H9 (cell line): ENCODE data around the gene ZSCAN16. TPM values are rescaled to one million over a fixed set of nuclear protein-coding genes. Genes with fewer than 3 reads are reported as not detected.

ENCODE experiments used
- DNase-seq: peaks from one replicate; pipeline ENCODE4 v3.0.0-alpha.2; 2017
- H2AFZ ChIP-seq: one replicate; pipeline ENCODE4 v1.6.1; 2013; ENCODE audit warnings: mild to moderate bottlenecking, low read length, control low read depth, moderate library complexity
- H2AK5ac ChIP-seq: 2 replicates; pipeline ENCODE4 v1.6.1; 2013; ENCODE audit warnings: low read length, control low read depth, mixed read lengths; ENCODE audit not compliant: insufficient read length
- H2BK120ac ChIP-seq: one replicate; pipeline ENCODE4 v1.6.1; 2013; ENCODE audit warnings: low read depth, mild to moderate bottlenecking, low read length, control low read depth, inconsistent platforms; ENCODE audit not compliant: poor library complexity, severe bottlenecking
- H2BK12ac ChIP-seq: 2 replicates; pipeline ENCODE4 v1.6.1; 2013; ENCODE audit warnings: low read length, control low read depth, mixed read lengths, low read depth; ENCODE audit not compliant: insufficient read length
- H2BK15ac ChIP-seq: 2 replicates; pipeline ENCODE4 v1.6.1; 2013; ENCODE audit warnings: low read depth, low read length, control low read depth
- H2BK20ac ChIP-seq: one replicate; pipeline ENCODE4 v1.6.1; 2013; ENCODE audit warnings: low read depth, mild to moderate bottlenecking, low read length, control low read depth, inconsistent platforms; ENCODE audit not compliant: poor library complexity, severe bottlenecking
- H2BK5ac ChIP-seq: 2 replicates; pipeline ENCODE4 v1.6.1; 2013; ENCODE audit warnings: low read length, control low read depth, mixed read lengths; ENCODE audit not compliant: insufficient read length
- H3K14ac ChIP-seq: 2 replicates; pipeline ENCODE4 v1.6.1; 2013; ENCODE audit warnings: low read length, control low read depth; ENCODE audit not compliant: insufficient read depth
- H3K18ac ChIP-seq: 2 replicates; pipeline ENCODE4 v1.6.1; 2013; ENCODE audit warnings: low read depth, mild to moderate bottlenecking, mixed read lengths, low read length, control low read depth; ENCODE audit not compliant: insufficient read length
- H3K23ac ChIP-seq: 2 replicates; pipeline ENCODE4 v1.6.1; 2013; ENCODE audit warnings: low read length, control low read depth, mixed read lengths, low read depth; ENCODE audit not compliant: insufficient read length
- H3K23me2 ChIP-seq: 2 replicates; pipeline ENCODE4 v1.6.1; 2013; ENCODE audit warnings: low read depth, mild to moderate bottlenecking, mixed read lengths, low read length, control low read depth; ENCODE audit not compliant: insufficient read length, poor library complexity, severe bottlenecking
- H3K27ac ChIP-seq: 2 replicates; pipeline ENCODE4 v1.5.1; 2013; ENCODE audit warnings: low read length, control low read depth, mixed read lengths, low read depth; ENCODE audit not compliant: insufficient read length
- H3K27me3 ChIP-seq: 2 replicates; pipeline ENCODE4 v1.6.1; 2013; ENCODE audit warnings: low read length, control low read depth, inconsistent platforms; ENCODE audit not compliant: insufficient read depth
- H3K4ac ChIP-seq: 2 replicates; pipeline ENCODE4 v1.6.1; 2013; ENCODE audit warnings: low read depth, mild to moderate bottlenecking, control low read depth, inconsistent platforms, low read length, moderate library complexity
- H3K4me1 ChIP-seq: 2 replicates; pipeline ENCODE4 v1.6.1; 2013; ENCODE audit warnings: low read length, control low read depth, inconsistent platforms; ENCODE audit not compliant: insufficient read depth
- H3K4me2 ChIP-seq: 2 replicates; pipeline ENCODE4 v1.6.1; 2013; ENCODE audit warnings: low read length, control low read depth, mixed read lengths; ENCODE audit not compliant: insufficient read length, insufficient read depth
- H3K56ac ChIP-seq: 2 replicates; pipeline ENCODE4 v1.6.1; 2013; ENCODE audit warnings: low read depth, mild to moderate bottlenecking, mixed read lengths, low read length, control low read depth; ENCODE audit not compliant: insufficient read length
- H3K79me1 ChIP-seq: 2 replicates; pipeline ENCODE4 v1.6.1; 2013; ENCODE audit warnings: low read depth, mild to moderate bottlenecking, moderate library complexity, low read length, control low read depth, inconsistent platforms; ENCODE audit not compliant: insufficient read depth, poor library complexity, severe bottlenecking
- H3K79me2 ChIP-seq: 2 replicates; pipeline ENCODE4 v1.6.1; 2013; ENCODE audit warnings: low read length, control low read depth, inconsistent platforms; ENCODE audit not compliant: insufficient read depth
- H3K9ac ChIP-seq: 2 replicates; pipeline ENCODE4 v1.6.1; 2013; ENCODE audit warnings: low read length, control low read depth, mixed read lengths; ENCODE audit not compliant: insufficient read length; ENCODE audit errors: extremely low read depth
- H3K9me3 ChIP-seq: one replicate; pipeline ENCODE4 v1.6.1; 2013; ENCODE audit warnings: low read depth, low read length, inconsistent platforms; ENCODE audit not compliant: control insufficient read depth
- H3T11ph ChIP-seq: one replicate; pipeline ENCODE4 v1.6.1; 2013; ENCODE audit warnings: mild to moderate bottlenecking, low read length, control low read depth, inconsistent platforms
- H4K20me1 ChIP-seq: one replicate; pipeline ENCODE4 v1.6.1; 2013; ENCODE audit not compliant: control insufficient read depth, insufficient read length, insufficient read depth
- H4K5ac ChIP-seq: 2 replicates; pipeline ENCODE4 v1.6.1; 2013; ENCODE audit warnings: low read depth, mild to moderate bottlenecking, mixed read lengths, low read length, control low read depth; ENCODE audit not compliant: insufficient read length
- H4K8ac ChIP-seq: replicated peaks from 2 replicates; pipeline ENCODE4 v1.6.1; 2013; ENCODE audit warnings: low read length, control low read depth, mixed read lengths, low read depth; ENCODE audit not compliant: insufficient read length
- H4K91ac ChIP-seq: 2 replicates; pipeline ENCODE4 v1.6.1; 2013; ENCODE audit warnings: low read depth, mild to moderate bottlenecking, moderate library complexity, mixed read lengths, low read length, control low read depth; ENCODE audit not compliant: insufficient read length
- H3K27ac Mint-ChIP-seq, 3 experiments: 2 replicates in 2 of 3; 3 replicates in 1 of 3; pipeline ENCODE4 v1.8.0; 2020 to 2021; ENCODE audit warnings: mixed read lengths in 3 of 3, mild to moderate bottlenecking in 1 of 3, moderate library complexity in 1 of 3
- H3K27me3 Mint-ChIP-seq: 2 replicates; pipeline ENCODE4 v1.8.0; 2021; ENCODE audit warnings: low read depth, mild to moderate bottlenecking, moderate library complexity, mixed read lengths
- H3K36me3 Mint-ChIP-seq, 3 experiments: 2 replicates in 2 of 3; 3 replicates in 1 of 3; pipeline ENCODE4 v1.8.0; 2020 to 2021; ENCODE audit warnings: low read depth in 3 of 3, mixed read lengths in 3 of 3; ENCODE audit not compliant: insufficient read depth in 1 of 3
- H3K4me1 Mint-ChIP-seq, 2 experiments: 2 replicates each; pipeline ENCODE4 v1.8.0; 2020; ENCODE audit warnings: mixed read lengths in 2 of 2
- H3K4me3 Mint-ChIP-seq, 2 experiments: 2 replicates in 1 of 2; 3 replicates in 1 of 2; pipeline ENCODE4 v1.8.0; 2020 to 2021; ENCODE audit warnings: mild to moderate bottlenecking in 2 of 2, mixed read lengths in 2 of 2, moderate library complexity in 1 of 2
- H3K9me3 Mint-ChIP-seq, 2 experiments: 2 replicates in 1 of 2; 3 replicates in 1 of 2; pipeline ENCODE4 v1.8.0; 2020; ENCODE audit warnings: mild to moderate bottlenecking in 2 of 2, mixed read lengths in 2 of 2, moderate library complexity in 1 of 2
- CTCF ChIP-seq: fragments of 200-600 bp; sonication (generic); conservative IDR thresholded peaks from 3 replicates; pipeline ENCODE4 v1.8.0; 2021; ENCODE audit warnings: antibody characterized with exemption, mild to moderate bottlenecking
- WGBS: extraction: QIAGEN DNeasy Blood & Tissue Kit; methylation state at CpG from one replicate; pipeline ENCODE4 v1.1.7; 2013; ENCODE audit warnings: missing lambda C conversion rate, low lambda C conversion rate, mixed read lengths; ENCODE audit not compliant: insufficient read length; ENCODE audit errors: extremely low coverage; 5-methylcytosine and 5-hydroxymethylcytosine counted together
- long read RNA-seq: library from polyadenylated mRNA; unstranded; transcript quantifications from one replicate; pipeline ENCODE4 v2.0.0, GENCODE V29; 2020
- total RNA-seq: library from RNA; stranded (reverse); gene quantifications from 2 replicates; pipeline ENCODE4 v1.2.1, GENCODE V29; 2021

Gene ZSCAN16
- 9.8 and 11.0 TPM in 2 replicates for total RNA-seq
- long read RNA-seq, transcript ZSCAN16-201 (4 exons, 1,328 nt), result major isoform, 29 of 67 reads
- long read RNA-seq, partial matches to known transcripts, result 3 of 67 reads
- long read RNA-seq, other reads (novel, unspliced or antisense), result 35 of 67 reads

- Histone ChIP-seq H3K23ac (no peak within 1 kb of the TSS), H3K4ac (no peak within 1 kb of the TSS), H3K4me2 (peak within 1 kb of the TSS; percentile 60), H3K56ac (no peak within 1 kb of the TSS), H3K4me1 (no peaks in the 10 kb centered on the region), H2AFZ (no peak within 1 kb of the TSS), H3K79me2 (peaks cover 2% of the 10 kb centered on the region; the same call in 1 of the 2 replicates), H2BK120ac (no peak within 1 kb of the TSS), H4K20me1 (no peaks in the 10 kb centered on the region), H3K27me3 (no peaks in the 10 kb centered on the region), H4K91ac (no peak within 1 kb of the TSS), H2BK20ac (no peak within 1 kb of the TSS), H3T11ph (no peak within 1 kb of the TSS), H2BK5ac (no peak within 1 kb of the TSS), H3K27ac (no peak within 1 kb of the TSS), H2BK12ac (no peak within 1 kb of the TSS), H2AK5ac (no peak within 1 kb of the TSS), H2BK15ac (no peak within 1 kb of the TSS), H3K23me2 (no peaks in the 10 kb centered on the region), H3K79me1 (peaks cover 3% of the 10 kb centered on the region), H3K18ac (peak within 1 kb of the TSS; percentile 49), H4K5ac (no peak within 1 kb of the TSS), H4K8ac (peak within 1 kb of the TSS; percentile 87), H3K9me3 (no peaks in the 10 kb centered on the region), H3K14ac (0 out of 2 replicates have a peak within 1 kb of the TSS, but pooled peaks have one; percentile 89), H3K9ac (peak within 1 kb of the TSS; percentile 80)
- H3K36me3 Mint-ChIP-seq, result peaks cover 9 to 52% (median 41%) of the 10 kb centered on the region in 3 experiments; a peak in 6 of 7 replicates
- peak within 1 kb of the TSS; percentile 86 to 98 (median 98) for H3K27ac Mint-ChIP-seq
- H3K9me3 Mint-ChIP-seq, result no peaks in the 10 kb centered on the region
- peak within 1 kb of the TSS; percentile 98 to 99 for H3K4me3 Mint-ChIP-seq
- DNase-seq, result peak; percentile 91
- WGBS, result no CpG with 5 or more reads among the region's 28 CpGs
- TF ChIP-seq CTCF, result no peak
- H3K27me3 Mint-ChIP-seq, result no peaks in the 10 kb centered on the region
- peaks cover 12% of the 10 kb centered on the region in 2 experiments for H3K4me1 Mint-ChIP-seq
These were observed at the start of gene ZSCAN16 for GRCh38 chr6:28124350-28124970. Gene ZSCAN16, plus strand, starts transcription at chr6:28124609. Its CDS starts 835 bp downstream, at chr6:28125444.
